ENCODE data around the gene TMEM60. TPM values are rescaled to one million over a fixed set of nuclear protein-coding genes. Genes with fewer than 3 reads are reported as not detected.

The TMEM60 gene
- total RNA-seq, 1 donor from 2014 or later, result 22.9 TPM

- Mint-ChIP-seq H3K4me1 (no peaks in the 10 kb centered on the region), H3K9me3 (peaks cover 33% of the 10 kb centered on the region)
Measured at GRCh38 chr7:77823787-77824186, 25.6 kb upstream of the TMEM60 start.

DNA sequence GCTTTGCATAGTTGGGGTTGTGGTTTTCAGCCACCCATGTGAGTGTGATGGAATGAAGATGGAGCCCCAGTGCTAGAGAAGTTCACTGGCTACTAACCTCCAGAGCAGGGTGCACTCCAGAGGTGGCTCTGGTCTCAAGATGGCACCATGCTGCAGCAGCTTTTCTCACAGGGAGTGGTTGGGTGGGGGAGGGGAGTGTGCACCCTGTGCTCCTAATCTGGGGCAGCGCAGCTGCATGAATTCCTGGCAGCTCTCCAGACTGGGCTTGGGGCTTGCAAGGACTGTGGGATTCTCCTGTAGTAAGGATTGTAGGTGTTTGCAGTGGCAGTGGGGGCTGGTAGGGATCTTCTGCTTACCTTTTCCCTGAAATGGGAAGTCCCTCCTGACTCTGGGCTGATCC lies 24.0 kb upstream of the TMEM60 start:
- H3K36me3 Mint-ChIP-seq (ENCODE audit: low read depth), result peaks cover 68% of the 10 kb centered on the region
- no peak overlapping the region for H3K27ac Mint-ChIP-seq (ENCODE audit: unreplicated experiment)
- H3K27me3 Mint-ChIP-seq (ENCODE audit: low read depth), result no peaks in the 10 kb centered on the region
- no peak for DNase-seq (ENCODE audit: low read depth, low spot score)
- TF ChIP-seq, protein P1, sequence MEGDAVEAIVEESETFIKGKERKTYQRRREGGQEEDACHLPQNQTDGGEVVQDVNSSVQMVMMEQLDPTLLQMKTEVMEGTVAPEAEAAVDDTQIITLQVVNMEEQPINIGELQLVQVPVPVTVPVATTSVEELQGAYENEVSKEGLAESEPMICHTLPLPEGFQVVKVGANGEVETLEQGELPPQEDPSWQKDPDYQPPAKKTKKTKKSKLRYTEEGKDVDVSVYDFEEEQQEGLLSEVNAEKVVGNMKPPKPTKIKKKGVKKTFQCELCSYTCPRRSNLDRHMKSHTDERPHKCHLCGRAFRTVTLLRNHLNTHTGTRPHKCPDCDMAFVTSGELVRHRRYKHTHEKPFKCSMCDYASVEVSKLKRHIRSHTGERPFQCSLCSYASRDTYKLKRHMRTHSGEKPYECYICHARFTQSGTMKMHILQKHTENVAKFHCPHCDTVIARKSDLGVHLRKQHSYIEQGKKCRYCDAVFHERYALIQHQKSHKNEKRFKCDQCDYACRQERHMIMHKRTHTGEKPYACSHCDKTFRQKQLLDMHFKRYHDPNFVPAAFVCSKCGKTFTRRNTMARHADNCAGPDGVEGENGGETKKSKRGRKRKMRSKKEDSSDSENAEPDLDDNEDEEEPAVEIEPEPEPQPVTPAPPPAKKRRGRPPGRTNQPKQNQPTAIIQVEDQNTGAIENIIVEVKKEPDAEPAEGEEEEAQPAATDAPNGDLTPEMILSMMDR (conservative IDR thresholded peaks at IDR 0.05), result no peak
- no peaks in the 10 kb centered on the region for H3K4me1 Mint-ChIP-seq
- H3K9me3 Mint-ChIP-seq, result peaks cover 33% of the 10 kb centered on the region
- no peak overlapping the region for H3K4me3 Mint-ChIP-seq

More at GRCh38 chr7:77823787-77824186, 25.6 kb upstream of the TMEM60 start:
- no peak for DNase-seq (ENCODE audit: low read depth, low spot score)
- no peak overlapping the region for H3K4me3 Mint-ChIP-seq
- peaks cover 56% of the 10 kb centered on the region for H3K36me3 Mint-ChIP-seq (ENCODE audit: low read depth)
- no peak overlapping the region for H3K27ac Mint-ChIP-seq (ENCODE audit: unreplicated experiment)
- TF ChIP-seq, protein P1 (conservative IDR thresholded peaks at IDR 0.05), result no peak
- no peaks in the 10 kb centered on the region for H3K27me3 Mint-ChIP-seq (ENCODE audit: low read depth)

DNA sequence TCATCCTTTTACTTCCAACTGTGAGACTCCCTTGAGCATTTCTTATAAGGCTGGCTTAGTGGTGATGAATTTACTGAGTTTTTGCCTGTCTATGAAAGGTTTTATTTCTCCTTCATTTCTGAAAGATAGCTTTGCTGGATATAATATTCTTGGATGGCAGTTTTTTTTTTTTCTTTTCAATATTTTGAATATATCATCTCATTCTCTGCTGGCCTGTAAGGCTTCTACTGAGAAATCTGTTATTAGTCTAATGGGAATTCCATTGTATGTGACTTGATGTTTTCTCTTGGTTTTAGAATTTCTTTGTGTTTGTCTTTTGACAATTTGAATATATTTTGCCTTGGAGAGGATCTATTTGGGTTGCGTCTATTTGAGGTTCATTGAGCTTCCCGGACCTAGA lies 22.7 kb upstream of the TMEM60 start:
- no peaks in the 10 kb centered on the region for H3K27me3 Mint-ChIP-seq (ENCODE audit: low read depth)
- TF ChIP-seq, protein P1 (conservative IDR thresholded peaks at IDR 0.05), result no peak

GRCh38 chr7:77819021-77819420 lies 20.8 kb upstream of the TMEM60 start:
- peaks cover 68% of the 10 kb centered on the region for H3K36me3 Mint-ChIP-seq (ENCODE audit: low read depth)
- TF ChIP-seq, protein P1 (conservative IDR thresholded peaks at IDR 0.05), result no peak
- H3K4me3 Mint-ChIP-seq, result no peak overlapping the region
- peaks cover 27% of the 10 kb centered on the region for H3K9me3 Mint-ChIP-seq
- no peak for DNase-seq (ENCODE audit: low read depth, low spot score)
- H3K4me1 Mint-ChIP-seq, result peaks cover 3% of the 10 kb centered on the region
- H3K27ac Mint-ChIP-seq (ENCODE audit: unreplicated experiment), result no peak overlapping the region
- no peaks in the 10 kb centered on the region for H3K27me3 Mint-ChIP-seq (ENCODE audit: low read depth)

More for the DNA sequence above, 22.7 kb upstream of the TMEM60 start:
- Mint-ChIP-seq H3K36me3 (ENCODE audit: low read depth) (peaks cover 75% of the 10 kb centered on the region), H3K4me1 (no peaks in the 10 kb centered on the region), H3K27ac (ENCODE audit: unreplicated experiment) (no peak overlapping the region), H3K4me3 (no peak overlapping the region), H3K9me3 (peaks cover 36% of the 10 kb centered on the region)
- DNase-seq (ENCODE audit: low read depth, low spot score), result no peak

- DNase-seq (ENCODE audit: low read depth, low spot score), result no peak
- no peak overlapping the region for H3K4me3 Mint-ChIP-seq
- H3K36me3 Mint-ChIP-seq (ENCODE audit: low read depth), result peaks cover 28% of the 10 kb centered on the region
- peaks cover 3% of the 10 kb centered on the region for H3K4me1 Mint-ChIP-seq
- H3K27ac Mint-ChIP-seq (ENCODE audit: unreplicated experiment), result no peak overlapping the region
- TF ChIP-seq, protein P1 (conservative IDR thresholded peaks at IDR 0.05), result no peak
- H3K9me3 Mint-ChIP-seq, result peaks cover 12% of the 10 kb centered on the region
- no peaks in the 10 kb centered on the region for H3K27me3 Mint-ChIP-seq (ENCODE audit: low read depth)
Measured at GRCh38 chr7:77813180-77813579, 14.9 kb upstream of the TMEM60 start.

GRCh38 chr7:77812290-77812685 lies 14.1 kb upstream of the TMEM60 start:
- peaks cover 3% of the 10 kb centered on the region for H3K4me1 Mint-ChIP-seq
- no peak overlapping the region for H3K27ac Mint-ChIP-seq (ENCODE audit: unreplicated experiment)
- H3K36me3 Mint-ChIP-seq (ENCODE audit: low read depth), result peaks cover 29% of the 10 kb centered on the region
- H3K4me3 Mint-ChIP-seq, result no peak overlapping the region
- DNase-seq (ENCODE audit: low read depth, low spot score), result no peak
- H3K9me3 Mint-ChIP-seq, result peaks cover 19% of the 10 kb centered on the region
- no peaks in the 10 kb centered on the region for H3K27me3 Mint-ChIP-seq (ENCODE audit: low read depth)
- TF ChIP-seq, protein P1 (conservative IDR thresholded peaks at IDR 0.05), result no peak
